GM19467 (cell line): ENCODE data around the gene TMEM267.
"Not testable (repeated sequence)": the region's sequence is repeated elsewhere in the genome, so short reads cannot be mapped to it uniquely, and the experiment has no call there.

ENCODE experiments used
- ATAC-seq: cut with Tn5 transposase; IDR thresholded peaks from one replicate; pipeline ENCODE4 v1.9.1; 2021; ENCODE audit warnings: mild to moderate bottlenecking, moderate library complexity; ENCODE audit not compliant: unreplicated experiment

Gene TMEM267

DNA sequence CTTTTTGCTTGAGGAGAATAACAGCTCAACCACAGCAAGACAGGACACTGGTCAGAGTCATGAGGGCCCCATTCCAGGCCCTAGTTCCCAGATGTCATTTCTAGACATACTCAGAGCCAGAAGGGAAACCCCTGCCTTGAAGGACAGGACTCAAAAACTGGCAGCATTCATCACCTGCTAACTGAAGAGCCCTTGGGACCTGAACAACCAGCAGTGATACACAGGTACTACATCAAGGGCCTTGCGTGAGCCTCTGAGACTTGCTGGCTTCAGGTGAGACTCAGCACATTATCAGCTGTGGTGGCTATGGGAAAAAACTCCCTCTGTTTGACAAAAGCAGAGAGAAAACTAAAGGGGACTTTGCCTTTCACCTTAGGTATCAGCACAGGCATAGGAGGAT is 22.6 kb downstream of the TMEM267 start:
- ATAC-seq, result no peak

DNA sequence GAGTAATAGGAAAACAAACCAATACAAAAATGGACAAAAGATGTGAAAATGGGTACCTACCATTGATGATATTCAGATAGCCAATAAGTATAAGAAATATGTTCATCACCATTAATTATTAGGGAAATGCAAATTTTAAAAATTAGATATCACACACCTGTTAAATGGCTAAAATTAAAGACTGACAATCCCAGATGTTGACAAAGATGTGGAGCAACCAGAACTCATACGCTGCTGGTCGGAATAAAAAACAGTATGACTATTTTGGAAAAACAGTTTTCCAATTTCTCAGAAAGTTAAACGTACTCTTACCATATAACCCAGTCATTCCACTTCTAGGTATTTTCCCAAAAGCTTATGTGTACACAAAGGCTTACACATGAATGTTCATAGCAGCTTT is 27.1 kb downstream of the TMEM267 start:
- ATAC-seq, result no peak

DNA sequence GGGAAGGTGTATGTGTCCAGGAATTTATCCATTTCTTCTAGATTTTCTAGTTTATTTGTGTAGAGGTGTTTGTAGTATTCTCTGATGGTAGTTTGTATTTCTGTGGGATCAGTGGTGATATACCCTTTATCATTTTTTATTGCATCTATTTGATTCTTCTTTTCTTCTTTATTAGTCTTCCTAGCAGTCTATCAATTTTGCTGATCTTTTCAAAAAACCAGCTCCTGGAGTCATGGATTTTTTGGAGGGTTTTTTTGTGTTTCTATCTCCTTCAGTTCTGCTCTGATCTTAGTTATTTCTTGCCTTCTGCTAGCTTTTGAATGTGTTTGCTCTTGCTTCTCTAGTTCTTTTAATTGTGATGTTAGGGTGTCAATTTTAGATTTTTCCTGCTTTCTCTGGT is 42.1 kb downstream of the TMEM267 start:
- ATAC-seq, result not testable (repeated sequence)

DNA sequence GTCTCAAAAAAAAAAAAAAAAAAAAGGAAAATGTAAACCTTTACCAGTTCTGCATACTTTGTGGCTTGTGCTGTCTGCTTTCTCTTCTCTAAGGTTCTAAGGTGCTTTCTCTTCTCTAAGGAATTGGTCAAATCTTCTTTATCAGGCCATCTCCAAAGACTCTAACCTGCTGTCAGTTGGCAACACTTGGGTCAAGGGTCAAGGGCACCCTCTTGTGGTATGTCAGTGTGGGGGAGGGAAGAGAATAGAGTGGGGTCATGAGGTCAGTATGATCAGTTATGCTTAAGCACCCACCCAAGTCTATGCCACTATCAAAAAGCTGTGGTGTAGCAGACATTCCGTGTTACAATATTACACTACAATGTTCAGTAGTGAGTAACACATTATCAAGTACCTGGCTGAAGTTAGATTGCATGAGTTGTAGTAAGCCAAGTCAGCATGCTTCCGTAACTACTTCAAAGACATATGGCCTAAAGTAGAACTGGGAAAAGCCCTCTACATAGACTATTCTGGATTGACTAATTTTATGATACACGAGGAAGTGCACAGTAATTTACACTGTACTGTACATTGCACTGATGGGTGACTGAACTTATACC is 46.5 kb downstream of the TMEM267 start:
- ATAC-seq, result no peak

DNA sequence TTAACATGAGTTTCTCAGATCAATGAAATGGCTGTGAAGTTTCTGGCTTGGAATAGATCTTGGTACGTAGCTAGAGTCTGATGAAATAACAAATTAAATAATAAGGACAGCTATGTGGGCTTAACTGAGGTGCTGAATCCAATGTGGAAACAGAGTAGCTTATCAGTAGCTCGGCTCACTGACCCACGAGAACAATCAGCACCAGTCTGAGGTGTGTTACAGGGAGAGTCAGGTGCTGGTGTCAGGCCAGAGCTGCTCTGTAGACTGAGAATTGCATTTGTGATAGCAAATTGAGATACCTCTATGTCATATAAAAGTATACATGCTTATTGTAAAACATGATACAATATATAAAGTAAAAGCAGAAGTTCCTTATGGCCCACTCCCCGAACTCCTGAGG is 50.3 kb downstream of the TMEM267 start:
- ATAC-seq, result no peak

DNA sequence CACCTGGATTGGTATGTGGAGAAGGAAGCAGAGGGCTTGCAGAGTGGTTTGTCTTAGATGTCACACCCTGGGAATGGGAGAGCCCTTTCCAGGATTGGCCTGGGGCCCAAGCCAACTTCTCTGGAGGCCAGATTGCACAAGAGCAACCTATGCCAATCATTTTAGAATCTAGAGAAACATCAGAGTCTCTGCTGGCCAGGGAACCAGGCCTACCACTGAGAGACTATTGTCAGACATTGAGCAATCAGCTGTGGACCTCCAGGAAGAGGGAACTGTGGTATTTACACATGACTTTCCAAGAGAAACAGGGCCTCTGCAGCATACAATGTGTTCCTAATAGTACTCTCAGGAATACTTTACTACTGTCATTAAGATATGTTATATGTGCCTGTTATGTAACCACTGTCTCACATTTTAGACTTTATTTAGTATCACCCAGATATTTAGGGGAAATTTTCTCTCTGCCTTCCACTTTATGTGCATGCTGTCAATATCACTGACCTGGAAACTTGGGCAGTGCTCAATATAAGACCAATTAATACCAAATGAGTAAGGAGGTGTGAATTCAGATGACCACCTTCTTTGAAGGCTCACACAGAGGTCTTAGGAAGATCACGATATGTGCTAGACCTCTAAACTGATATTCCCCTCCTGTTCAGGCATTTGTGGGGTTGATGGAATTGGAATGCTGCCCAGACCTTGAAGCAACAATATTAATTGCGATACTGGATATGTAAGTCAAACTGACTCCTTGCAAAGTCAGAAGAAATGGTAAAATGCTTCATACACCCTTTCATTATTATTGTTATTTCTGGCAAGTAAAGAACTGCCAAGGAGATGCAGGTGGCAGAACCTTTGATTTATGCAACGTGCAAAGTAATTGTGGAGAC is 50.9 kb downstream of the TMEM267 start:
- ATAC-seq, result no peak

DNA sequence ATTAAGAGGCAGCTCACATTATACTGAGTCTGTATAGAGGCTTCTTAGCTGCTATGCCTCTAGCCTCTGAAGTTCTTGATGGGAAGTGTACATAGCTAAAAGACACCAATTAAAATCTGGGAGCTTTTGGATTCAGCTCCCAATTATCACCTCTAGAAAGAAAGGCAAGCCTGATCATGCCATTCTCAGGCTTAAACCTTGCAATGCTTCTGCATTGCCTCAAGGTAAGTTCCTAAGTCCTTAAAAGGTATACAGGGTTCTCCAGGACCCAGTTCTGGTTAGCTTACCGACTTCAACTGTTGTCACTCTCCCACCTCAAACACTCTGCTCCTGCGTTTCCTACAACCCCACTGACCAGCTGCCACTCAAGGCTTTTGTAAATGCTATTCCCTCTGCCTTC is 54.0 kb downstream of the TMEM267 start:
- ATAC-seq, result no peak

DNA sequence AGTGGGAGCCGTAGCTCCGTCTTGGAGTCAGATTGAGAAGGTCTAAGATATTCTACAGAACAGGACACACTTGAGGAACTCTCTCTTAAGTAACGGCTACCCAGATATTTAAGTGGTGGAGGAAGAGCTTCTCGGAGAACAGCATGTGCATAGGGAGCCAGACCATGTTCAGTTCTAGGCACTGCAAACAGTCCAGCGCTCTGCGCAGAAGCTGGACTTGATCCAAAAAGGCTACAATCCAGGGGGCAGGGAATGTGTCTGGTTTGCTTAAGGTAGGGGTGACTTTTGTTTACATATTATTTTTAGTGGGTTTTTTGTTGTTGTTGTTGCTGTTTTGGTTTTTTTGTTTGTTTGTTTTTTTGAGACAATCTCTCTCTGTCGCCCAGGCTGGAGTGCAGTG is 54.6 kb downstream of the TMEM267 start:
- no peak for ATAC-seq

DNA sequence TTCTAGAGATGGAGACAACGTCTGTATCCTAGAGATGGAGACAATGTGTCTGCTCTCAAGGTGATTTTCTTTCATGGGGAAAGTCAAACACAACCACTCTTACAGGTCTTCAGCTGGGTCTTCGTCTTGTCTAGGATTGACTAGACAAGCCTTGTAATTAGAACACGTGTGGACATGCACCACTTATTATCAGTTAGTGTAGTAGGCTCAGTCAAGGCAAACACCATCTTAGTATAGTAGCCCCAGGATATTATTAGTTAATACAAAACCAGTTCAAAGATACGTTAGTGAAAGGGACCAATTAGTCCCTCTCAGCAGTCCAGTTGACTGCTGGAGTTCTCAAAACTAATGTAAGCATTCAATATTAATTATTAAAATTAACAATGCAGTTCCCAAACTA is 56.4 kb downstream of the TMEM267 start:
- no peak for ATAC-seq

DNA sequence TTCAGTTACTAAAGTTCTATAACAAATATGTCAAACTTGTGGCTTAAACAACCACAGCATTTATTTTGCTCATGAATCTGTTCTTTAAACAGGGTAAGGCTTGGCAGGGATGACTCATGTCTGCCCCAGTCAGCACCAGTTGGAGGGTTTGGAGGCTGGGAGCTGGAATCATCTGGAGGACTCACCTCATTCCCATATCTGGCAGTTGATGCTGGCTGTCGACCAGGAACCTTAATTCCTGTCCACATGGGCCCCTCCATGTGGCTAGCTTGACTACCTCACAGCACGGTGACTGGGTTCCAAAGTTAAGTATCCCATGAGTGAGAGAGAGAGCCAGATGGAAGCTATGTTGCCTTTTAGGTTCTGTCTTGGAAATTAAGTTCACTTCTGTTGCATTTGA is 57.7 kb downstream of the TMEM267 start:
- no peak for ATAC-seq

DNA sequence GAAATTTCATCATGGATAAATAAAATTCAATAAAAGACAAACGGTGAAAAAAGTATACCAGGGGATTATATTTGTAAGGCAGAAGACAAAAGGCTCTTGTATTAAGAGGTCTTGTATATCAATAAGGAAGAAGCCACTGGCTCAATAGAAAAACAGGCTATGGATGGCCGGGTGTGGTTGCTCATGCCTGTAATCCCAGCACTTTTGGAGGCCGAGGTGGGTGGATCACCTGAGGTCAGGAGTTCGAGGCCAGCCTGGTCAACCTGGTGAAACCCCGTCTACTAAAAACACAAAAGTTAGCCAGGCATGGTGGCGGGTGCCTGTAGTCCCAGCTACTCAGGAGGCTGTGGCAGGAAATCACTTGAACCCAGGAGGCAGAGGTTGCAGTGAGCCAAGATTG is 60.6 kb downstream of the TMEM267 start:
- ATAC-seq, result not testable (repeated sequence)

DNA sequence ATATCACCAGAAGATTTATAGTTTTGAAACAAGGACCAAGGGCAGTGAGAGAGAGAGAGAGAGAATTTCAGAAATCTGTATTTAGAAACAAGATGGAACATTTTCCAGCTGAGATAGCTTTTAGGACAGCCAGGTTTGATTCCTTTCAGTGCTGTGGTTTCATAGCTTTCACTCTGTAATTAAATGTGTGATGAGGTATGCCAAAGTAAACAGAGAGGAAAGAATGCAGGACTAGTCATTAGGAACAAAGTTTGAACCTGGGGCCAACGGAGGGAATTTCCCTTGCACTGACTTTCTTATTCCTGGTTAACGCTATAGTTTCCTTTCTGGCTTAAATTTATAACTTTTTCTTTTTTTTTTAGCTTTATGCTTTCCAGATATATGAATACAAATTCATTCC is 61.5 kb downstream of the TMEM267 start:
- ATAC-seq, result no peak

DNA sequence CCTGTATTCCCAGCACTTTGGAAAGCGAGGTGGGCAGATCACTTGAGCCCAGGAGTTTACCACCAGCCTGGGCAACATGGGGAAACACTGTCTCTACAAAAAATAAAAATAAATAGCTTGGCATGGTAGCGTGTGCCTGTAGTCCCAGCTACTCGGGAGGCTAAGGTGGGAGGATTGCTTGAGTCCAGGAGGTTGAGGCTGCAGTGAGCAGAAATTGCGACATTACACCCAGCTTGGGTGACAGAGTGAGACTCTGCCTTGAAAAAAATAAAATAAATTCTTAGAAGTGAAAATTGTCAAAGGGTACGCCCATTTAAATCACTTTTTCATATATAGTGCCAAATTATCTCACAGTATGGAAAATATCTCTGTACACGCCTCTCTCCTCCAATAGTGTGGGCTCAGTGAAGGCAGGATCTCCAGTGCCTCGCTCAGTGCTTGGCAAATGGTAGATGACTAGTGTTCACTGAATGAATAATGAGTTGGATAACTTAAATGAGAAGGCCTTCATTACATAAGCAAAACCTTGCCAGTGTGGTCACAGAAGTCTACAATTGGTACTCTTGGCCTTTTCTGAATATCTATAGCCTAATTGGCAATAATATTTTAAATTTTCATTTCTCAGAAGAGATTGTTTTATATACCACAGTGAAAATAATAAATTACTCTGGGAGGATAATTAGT is 62.1 kb downstream of the TMEM267 start:
- ATAC-seq, result no peak

DNA sequence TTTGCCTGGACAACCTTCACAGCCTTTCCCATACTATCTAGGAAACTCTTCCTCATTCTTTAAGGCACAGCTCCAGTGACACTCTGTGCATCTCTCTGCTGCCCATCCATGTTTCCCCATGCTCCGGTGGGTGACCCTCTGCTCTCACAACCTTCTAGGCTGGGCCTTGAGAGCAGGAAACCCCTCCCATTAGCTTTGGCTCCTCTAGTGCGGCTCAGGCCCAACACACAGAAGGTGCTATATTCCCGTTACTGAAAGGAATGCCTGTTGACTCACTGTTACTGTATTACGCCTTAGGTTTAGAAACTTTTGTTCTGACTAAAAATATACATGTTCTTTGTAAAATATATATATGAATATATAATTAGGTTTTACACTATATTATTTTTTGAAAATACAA is 63.4 kb downstream of the TMEM267 start:
- ATAC-seq, result no peak

DNA sequence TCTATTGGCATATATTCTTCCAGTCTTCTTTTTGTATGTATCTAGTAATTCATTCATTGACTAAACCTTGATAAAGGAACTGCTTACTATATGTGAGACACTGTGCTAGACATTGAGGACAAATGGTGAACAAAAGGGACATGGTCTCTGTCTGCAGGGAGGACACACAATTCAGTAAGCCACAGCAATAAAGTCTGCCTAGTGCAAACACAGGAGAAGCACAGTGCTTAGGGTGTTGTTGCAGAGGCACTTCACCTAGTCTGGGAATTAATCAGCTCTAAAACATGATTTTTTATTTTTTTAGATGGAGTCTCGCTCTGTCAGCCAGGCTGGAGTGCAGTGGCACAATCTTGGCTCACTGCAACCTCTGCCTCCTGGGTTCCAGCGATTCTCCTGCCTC is 65.1 kb downstream of the TMEM267 start:
- no peak for ATAC-seq

DNA sequence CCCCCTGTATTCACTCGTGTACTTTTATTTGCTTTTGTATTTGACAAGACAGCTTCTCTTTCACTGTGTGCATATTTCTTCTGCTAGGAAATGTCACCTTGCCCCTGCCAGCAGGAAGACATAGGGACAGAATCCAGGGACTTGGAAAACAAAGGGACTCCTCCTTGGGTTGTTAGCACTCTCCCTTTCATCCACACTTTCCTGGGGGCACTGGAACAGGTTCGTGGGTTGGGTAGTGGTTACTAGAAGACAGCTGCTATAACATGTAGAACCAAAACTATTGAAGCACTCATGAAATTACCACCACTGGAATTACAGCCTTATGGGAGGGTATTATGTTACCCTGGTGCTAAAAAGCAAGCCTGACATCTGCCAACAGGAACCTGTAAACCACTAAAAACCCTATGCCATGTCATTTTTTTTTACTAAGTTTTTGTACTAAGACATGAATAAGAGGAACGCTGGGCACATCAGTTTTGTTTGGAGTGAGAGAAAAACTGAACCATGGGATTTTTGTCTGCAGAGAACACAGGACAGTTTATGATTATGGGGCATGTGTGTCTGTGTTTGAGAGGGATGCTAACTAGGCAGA is 66.8 kb downstream of the TMEM267 start:
- no peak for ATAC-seq

DNA sequence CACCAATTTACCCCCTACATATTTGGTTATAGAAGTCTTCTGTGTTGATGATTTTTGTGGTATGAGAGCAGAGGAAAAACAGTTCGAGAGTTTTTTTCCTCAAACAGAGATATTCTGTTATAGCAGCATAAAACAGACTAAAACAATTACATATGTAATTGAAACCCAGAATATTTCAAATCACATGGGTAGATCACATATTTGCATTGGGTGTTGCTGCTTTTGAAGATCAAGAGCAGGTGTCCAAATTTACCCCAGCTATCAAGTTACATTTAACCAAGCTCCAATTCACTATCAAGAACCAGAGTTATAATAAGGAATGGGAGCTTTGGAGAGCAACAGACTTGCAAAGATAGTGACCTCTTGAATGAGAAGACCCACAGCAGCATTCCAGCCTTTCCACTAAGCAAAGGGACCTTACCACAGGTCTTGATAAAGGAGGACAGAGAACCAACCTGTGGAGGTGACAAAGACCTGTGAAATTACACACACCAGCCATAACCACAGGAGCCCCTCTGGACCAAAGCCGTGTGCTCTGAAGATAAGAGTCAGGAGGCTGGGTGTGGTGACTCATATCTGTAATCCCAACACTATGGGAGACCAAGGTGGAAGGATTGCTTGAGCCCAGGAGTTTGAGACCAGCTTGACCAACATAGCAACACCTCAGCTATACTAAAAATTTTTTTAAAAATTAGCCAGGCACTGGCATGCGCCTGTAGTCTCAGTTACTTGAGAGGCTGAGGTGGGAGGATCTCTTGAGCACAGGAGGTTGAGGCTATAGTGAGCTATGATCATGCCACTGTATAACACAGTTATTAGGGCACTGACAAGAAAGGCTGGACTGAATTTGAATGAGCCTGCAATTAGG is 67.5 kb downstream of the TMEM267 start:
- ATAC-seq, result no peak

DNA sequence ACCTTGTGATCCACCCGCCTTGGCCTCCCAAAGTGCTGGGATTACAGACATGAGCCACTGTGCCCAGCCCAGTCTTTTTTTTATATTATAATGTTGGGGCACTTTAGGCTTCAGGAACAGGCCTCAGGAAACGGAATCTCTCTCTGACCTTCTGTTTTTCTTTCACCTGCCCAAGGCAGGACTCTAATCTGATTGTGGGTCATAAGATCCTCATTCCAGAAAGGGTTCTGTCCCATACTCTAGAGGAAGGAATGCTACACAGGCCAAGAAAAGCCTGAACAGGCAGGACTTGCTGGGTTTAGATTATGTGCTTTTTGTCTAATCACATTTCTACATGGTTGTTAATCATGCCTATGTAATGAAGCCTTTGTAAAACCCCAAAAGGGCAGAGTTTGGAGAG is 69.7 kb downstream of the TMEM267 start:
- ATAC-seq, result no peak

DNA sequence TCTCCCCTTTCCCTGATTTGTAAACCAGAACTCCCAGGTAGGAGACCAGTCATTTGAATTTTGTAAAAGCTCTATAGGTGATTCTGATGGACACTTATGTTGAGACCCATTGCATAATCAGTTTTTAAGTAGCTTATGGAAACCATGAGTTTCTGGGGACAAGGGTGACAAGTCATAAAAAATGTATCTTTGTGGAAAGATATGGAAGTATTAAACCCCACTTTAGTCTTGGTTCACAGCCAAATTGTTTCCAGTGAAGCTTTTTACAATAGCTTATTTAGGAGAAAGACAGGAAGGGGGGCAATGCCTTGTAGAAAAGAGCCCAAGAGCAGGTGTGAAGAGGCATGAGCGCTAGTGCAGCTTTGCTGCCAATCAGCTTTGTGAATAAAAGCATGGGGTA is 71.0 kb downstream of the TMEM267 start:
- no peak for ATAC-seq

DNA sequence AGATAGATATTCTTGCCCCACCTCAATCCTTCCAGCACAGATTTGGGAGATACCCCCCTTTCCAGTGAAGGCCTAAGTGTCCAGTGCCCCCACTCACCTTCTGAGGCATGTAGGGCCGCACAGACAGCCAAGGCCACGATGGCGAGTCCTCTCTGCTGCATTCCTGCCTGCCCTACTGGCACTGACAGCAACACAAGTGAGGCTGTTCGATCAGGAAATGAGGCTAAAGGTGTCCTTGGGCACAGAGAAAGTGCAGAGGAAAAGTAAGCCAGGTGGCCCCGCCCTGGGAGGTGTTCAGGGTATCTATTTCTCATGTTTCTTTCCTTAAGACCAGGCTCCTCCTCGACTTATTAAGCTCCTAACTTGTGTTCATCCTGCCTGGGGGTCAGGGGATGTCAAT is 71.5 kb downstream of the TMEM267 start, which contains the start of gene CCL28:
Gene CCL28 (minus strand): TSS at position 236 of the 400 bp plus-strand sequence. CDS start 75 bp downstream, at position 161.
- no peak for ATAC-seq

DNA sequence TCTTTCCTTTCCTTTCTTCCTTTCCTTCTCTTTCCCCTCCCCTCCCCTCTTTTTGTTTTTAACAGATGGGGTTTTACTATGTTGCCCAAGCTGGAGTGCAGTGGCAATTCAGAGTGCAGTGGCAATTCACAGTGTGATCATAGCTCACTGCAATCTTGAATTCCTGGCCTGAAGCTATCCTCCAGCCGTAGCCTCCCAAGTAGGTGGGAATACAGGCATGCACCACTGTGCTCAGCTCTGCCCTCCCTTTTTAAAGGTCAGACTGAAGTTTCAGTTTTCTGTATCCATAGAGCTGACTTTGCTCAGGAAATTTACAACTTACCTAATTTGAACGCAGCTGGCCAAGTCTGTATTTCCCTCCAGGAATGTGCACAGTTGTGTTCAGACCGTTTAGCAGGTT is 72.2 kb downstream of the TMEM267 start:
- no peak for ATAC-seq
